HG03442 (cell line): ENCODE results near the gene IFI44L.

Experiments
- ATAC-seq: cut with Tn5 transposase; IDR thresholded peaks from one replicate; pipeline ENCODE4 v1.9.1; 2021; ENCODE audit warnings: mild to moderate bottlenecking, moderate library complexity; ENCODE audit not compliant: unreplicated experiment

The IFI44L gene

DNA sequence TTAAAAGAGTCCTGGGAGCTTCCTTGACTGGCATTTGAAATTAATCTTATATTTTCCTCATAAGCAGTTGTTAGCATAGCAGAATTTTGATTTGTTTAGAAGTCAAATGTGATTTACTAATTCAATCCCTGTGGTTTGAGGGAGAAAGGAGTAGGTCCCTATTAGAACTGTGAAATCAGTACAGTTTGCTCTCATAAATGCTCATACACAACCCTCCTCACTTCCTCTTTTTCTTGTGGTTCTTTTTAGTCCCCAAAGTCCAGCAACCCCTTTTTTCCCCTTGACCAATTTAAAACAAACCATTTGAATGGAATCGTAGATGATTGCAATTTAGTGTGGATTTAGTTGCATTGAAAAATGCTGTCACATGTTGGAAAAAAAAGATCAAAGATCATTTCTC, 20.2 kb downstream of the IFI44L start:
- ATAC-seq: peak; percentile 84

DNA sequence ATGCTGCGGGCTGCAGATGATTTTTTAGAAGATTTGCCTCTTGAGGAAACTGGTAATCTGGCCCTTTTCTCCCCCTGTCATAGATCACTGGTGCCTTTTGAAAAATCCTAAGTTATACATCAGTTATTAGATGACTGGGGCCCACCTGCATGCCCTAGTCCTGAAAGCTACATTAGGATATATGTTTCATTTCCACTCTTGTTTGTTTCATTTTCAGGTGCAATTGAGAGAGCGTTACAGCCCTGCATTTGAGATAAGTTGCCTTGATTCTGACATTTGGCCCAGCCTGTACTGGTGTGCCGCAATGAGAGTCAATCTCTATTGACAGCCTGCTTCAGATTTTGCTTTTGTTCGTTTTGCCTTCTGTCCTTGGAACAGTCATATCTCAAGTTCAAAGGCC, 21.3 kb downstream of the IFI44L start:
- no peak for ATAC-seq

DNA sequence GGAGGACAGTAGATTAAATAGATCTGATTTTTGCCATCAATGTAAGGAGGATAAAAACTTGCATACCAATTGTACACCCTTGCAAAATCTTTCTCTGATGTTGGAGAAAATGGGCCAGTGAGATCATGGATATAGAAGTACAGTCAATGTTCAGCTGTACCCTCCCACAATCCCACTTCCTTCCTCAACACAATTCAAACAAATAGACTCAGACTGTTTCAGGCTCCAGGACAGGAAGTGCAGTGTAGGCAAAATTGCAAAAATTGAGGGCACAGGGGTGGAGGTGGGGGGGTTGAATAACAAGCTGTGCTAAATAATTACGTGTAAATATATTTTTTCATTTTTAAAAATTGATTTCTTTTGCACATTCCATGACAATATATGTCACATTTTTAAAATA, 25.5 kb downstream of the IFI44L start:
- no peak for ATAC-seq

DNA sequence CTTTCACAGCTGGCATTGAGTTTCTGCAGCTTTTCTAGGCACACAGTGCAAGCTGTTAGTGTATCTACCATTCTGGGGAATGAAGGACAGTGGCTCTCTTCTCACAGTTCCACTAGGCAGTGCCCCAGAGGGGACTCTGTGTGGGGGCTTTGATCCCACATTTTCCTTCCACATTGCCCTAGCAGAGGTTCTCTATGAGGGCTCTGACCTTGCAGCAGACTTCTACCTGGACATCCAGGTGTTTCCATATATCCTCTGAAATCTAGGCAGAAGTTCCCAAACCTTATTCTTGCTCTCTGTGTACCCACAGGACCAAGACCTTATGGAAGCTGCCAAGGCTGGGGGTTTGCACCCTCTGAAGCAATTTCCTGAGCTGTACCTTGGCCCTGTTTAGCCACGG, 27.0 kb downstream of the IFI44L start:
- no peak for ATAC-seq

GRCh38 chr1:78649628-78650027, 29.4 kb downstream of the IFI44L start, which contains the start of gene IFI44:
Gene IFI44 (plus strand): TSS chr1:78649831. CDS start chr1:78650196, 365 bp downstream.
- ATAC-seq: peak; percentile 93

DNA sequence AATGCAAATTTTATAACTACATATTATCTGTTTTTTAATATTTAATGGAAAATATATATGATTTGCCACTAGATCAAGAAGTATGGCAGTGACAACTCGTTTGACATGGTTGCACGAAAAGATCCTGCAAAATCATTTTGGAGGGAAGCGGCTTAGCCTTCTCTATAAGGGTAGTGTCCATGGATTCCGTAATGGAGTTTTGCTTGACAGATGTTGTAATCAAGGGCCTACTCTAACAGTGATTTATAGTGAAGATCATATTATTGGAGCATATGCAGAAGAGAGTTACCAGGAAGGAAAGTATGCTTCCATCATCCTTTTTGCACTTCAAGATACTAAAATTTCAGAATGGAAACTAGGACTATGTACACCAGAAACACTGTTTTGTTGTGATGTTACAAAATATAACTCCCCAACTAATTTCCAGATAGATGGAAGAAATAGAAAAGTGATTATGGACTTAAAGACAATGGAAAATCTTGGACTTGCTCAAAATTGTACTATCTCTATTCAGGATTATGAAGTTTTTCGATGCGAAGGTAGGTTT, 29.9 kb downstream of the IFI44L start:
- peak; percentile 29 for ATAC-seq

- no peak for ATAC-seq
Observed at GRCh38 chr1:78651241-78651640, 31.0 kb downstream of the IFI44L start.

DNA sequence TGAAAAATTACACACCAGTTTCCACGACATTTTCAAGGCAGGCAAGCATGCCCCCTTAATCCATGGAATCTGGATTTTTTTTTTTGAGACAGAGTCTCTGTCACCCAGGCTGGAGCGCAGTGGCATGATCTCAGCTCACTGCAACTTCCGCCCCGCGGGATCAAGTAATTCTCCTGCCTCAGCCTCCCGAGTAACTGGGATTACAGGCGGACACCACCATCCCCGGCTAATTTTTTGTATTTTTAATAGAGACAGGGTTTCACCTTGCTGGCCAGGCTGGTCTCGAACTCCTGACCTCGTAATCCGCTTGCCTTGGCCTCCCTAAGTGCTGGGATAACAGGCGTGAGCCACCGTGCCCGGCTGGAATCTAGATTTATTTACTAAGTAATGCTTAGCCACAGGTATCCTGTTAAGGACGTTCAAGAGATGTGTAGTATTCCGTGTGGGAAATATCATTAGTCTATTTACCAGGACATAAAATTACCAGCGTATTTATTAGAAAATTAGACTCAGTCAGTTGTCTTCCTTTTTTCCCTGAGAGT, 31.8 kb downstream of the IFI44L start:
- no peak for ATAC-seq

DNA sequence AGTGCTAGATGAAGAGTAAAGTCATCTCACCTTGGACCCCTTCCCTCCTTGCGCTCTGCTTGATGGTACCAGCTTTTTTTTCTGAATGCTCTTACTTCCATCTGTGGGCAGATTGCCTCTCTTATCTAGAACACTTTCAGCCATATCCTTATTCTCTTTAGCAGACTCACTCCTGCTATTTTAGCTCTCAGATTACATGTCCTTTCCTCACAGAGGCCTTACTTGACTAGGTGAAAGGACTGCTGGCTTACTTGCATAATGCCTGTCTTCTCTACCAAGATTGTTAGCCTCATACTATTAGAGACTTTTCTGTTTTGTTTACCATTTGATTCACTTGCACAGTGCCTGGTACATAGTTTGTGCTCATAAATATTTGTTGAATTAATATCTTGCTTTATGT, 38.7 kb downstream of the IFI44L start:
- no peak for ATAC-seq

DNA sequence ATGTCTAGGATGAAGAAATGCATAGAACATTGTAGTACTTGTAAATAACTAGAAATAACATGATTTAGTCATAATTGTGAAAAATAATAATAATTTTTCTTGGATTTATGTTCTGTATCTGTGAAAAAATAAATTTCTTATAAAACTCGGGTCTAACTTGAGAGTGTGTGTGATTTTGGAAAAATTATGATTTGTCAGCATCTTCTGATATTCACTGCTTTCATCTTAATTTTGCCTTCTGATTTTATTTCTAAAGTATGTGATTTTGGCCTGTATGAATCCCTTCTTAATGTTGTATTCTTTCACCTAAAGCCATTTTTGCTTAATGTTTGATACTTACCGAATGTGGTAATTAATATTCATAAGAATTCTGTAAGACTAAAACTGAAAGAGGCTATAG, 43.7 kb downstream of the IFI44L start:
- ATAC-seq: no peak

DNA sequence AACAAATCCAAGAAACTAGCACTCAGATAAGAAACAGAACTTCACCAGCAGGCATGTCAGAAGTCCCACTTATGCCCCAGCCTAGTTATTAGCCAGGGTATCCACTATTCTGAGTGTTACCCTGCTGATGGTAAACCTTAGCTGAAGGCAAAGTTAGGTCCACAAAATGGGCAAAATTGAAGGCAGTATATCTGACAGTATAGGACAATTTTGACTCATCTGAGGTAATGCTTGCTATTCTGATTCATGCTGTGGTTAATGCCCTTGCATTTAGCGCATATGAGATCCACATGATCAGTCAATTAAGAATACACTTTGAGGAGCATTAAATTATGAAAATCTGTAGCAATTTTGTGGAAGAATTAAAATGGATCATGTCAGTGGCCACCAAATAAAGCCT, 44.5 kb downstream of the IFI44L start:
- no peak for ATAC-seq

- no peak for ATAC-seq
Observed at GRCh38 chr1:78665809-78666208, 45.6 kb downstream of the IFI44L start.

DNA sequence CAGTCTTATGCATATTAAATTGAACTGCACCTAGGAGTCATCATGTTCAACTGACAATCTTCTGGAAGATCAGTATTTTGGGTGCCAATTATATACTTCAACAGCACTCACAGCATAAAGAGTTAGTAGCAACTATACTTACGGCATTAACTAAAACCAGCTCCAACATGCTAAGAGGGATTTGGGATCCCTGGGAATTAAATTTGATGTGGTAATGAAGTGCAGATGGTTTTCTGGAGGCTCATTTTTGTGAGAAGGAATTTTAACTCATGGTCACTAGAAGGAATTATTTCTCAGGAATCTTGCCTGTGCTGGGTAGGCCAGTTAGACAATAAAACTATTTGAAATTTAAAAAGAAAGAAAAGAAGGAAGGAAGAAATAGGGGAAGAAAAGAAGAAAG, 47.7 kb downstream of the IFI44L start:
- no peak for ATAC-seq

DNA sequence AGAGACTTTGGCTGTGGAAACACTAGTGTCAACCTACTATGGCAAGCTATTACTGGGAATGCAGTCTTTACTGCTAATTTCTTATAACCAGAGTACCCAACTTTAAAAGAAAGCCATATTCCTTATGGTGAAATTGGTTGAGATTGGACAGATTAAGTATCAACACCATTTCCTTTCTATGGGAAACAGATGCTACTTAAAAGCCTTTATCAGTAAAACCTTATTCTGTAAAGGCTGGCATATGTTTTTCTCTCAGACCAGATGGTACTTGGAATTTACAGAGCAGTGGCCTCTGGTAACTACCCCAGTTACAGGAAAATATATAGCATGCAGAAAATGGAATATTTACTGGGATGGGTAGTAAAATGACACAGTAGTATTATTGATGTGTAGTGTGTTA, 48.2 kb downstream of the IFI44L start:
- no peak for ATAC-seq

- ATAC-seq: no peak
Observed at GRCh38 chr1:78672428-78672827, 52.2 kb downstream of the IFI44L start.

DNA sequence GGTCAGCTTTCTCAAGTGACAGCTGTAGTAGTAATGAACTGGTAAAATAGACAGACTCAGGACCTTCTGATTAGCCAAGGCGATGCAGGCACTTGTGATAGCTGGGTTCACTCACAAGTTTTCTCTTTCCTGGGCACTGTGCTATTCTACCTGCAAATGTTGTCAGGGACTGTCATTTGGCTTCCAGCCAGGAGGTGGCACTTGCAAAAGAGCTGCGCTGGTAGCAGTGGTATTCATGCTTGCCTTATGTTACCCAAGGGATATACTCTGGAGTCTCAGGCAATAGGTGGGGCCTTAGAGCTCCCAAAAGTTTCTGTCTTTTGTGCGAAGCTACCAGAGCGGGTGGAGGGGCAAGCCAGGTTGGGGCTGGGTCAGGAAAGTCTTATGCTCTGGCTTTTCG, 52.9 kb downstream of the IFI44L start:
- ATAC-seq: no peak

- peak; percentile 39 for ATAC-seq
Observed at GRCh38 chr1:78676347-78676982, 56.2 kb downstream of the IFI44L start.

DNA sequence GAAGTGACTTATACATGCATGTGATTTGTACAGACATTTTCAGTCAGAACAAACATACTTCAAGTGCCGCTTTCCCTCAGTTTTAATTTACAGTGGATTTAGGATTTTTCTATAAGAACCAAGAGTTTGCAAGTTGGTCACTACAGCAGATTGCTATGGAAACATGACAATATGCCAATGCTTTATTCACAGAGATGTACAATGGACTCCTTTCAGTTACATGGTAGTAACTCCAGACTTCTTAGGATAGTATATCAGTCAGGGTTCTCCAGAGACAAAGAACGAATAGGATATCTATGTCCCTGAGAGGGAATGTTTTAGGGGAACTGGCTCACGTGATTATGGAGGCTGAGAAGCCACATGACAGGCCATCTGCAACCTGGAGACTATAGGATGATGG, 56.7 kb downstream of the IFI44L start:
- no peak for ATAC-seq

DNA sequence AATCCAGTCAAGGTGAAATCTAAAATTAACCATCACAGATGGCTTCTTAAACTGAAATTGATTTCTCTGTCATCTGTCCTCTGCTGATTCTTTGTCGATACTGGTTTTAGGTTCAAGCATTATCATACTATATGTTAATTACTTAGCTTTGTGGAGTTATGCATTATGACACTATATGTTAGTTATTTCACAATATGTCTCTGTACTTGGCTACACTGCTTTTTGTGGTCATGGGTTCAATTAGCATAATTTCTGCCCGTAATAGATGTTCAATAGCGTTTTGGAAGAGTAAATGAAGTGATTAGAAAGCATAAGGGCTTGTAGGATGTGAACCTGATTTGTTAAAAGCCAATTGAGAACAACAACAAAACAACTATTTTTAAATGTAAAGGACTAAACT, 57.5 kb downstream of the IFI44L start:
- no peak for ATAC-seq

- ATAC-seq: peak; percentile 63
Observed at GRCh38 chr1:78678324-78678723, 58.1 kb downstream of the IFI44L start.

GRCh38 chr1:78681265-78681664, 61.0 kb downstream of the IFI44L start:
- no peak for ATAC-seq

- ATAC-seq: no peak
Observed at GRCh38 chr1:78682496-78682895, 62.2 kb downstream of the IFI44L start.

DNA sequence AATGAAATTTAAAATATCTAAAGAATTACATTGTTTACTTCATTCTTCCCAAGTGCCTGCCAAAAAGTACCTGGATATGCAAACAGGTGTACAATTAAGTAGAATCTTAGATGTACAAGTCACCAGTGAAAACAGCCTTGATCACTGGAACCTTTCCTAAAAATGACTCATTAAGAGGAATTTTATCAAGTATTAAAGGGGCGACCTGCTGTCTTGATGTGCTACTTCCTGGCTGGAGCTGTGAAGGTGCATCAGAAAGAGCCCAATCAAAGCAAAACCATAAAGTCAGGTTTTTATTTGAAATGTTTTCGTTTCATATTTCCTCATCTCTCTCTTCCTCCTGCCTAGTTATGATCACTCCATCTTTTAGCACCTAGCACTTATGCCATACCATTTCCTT, 62.8 kb downstream of the IFI44L start:
- ATAC-seq: no peak
